Ishikawa (cell line): ENCODE measurements around the gene CCP110.

ENCODE experiments used
- CEBPB ChIP-seq: IDR thresholded peaks from 2 replicates; pipeline ENCODE4 v1.6.1; 2012
- CREB1 ChIP-seq: IDR thresholded peaks from 2 replicates; pipeline ENCODE4 v1.6.1; 2012; ENCODE audit warnings: low read depth
- EGR1 ChIP-seq: IDR thresholded peaks from 2 replicates; pipeline ENCODE4 v1.6.1; 2012
- EP300 ChIP-seq: IDR thresholded peaks from 2 replicates; pipeline ENCODE4 v1.6.1; 2012; ENCODE audit warnings: borderline replicate concordance
- FOXM1 ChIP-seq: IDR thresholded peaks from 2 replicates; pipeline ENCODE4 v1.6.1; 2012; ENCODE audit warnings: low read depth, borderline replicate concordance
- NFIC ChIP-seq: IDR thresholded peaks from 2 replicates; pipeline ENCODE4 v1.6.1; 2012
- RAD21 ChIP-seq: IDR thresholded peaks from 2 replicates; pipeline ENCODE4 v1.6.1; 2012; ENCODE audit warnings: low read depth
- TAF1 ChIP-seq: IDR thresholded peaks from 2 replicates; pipeline ENCODE4 v1.6.1; 2012; ENCODE audit warnings: low read depth, mild to moderate bottlenecking
- TCF12 ChIP-seq: IDR thresholded peaks from 2 replicates; pipeline ENCODE4 v1.6.1; 2012; ENCODE audit warnings: low read depth
- TEAD4 ChIP-seq: IDR thresholded peaks from 2 replicates; pipeline ENCODE4 v1.6.1; 2012
- YY1 ChIP-seq: IDR thresholded peaks from 2 replicates; pipeline ENCODE4 v1.6.1; 2012; ENCODE audit warnings: low read depth
- ZBTB7A ChIP-seq: IDR thresholded peaks from 2 replicates; pipeline ENCODE4 v1.6.1; 2012; ENCODE audit warnings: low read depth
- TF ChIP-seq, protein P1 (sequence below): IDR thresholded peaks from 2 replicates; pipeline ENCODE4 v1.6.1; 2012; ENCODE audit warnings: low read depth, mild to moderate bottlenecking
- TF ChIP-seq, protein P2 (sequence below): IDR thresholded peaks from 2 replicates; pipeline ENCODE4 v1.6.1; 2012
- TF ChIP-seq, protein P3 (sequence below): IDR thresholded peaks from 2 replicates; pipeline ENCODE4 v1.6.1; 2012

CCP110 gene

DNA sequence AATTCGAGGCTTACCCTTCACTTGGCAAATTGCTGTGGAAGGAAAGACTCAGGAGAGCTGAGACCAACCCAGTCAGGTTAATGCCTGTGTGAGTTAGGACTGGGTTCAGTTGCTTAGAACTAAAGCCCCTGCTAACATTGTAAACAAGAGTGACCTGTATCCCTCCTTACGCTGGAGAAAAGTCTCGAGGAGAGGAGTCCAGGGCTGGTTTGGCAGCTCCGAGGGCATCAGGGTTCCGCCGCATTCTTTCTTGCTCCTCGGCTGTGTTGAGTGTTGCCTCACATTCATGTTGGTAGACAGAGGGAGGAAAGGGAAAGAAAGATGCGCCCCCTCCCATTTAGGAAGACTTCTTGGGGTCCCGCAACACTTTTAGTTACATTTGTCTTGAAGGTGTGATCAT lies 50.3 kb downstream of the CCP110 start:
- no peak for TF ChIP-seq ZBTB7A
- TF ChIP-seq NFIC: no peak

DNA sequence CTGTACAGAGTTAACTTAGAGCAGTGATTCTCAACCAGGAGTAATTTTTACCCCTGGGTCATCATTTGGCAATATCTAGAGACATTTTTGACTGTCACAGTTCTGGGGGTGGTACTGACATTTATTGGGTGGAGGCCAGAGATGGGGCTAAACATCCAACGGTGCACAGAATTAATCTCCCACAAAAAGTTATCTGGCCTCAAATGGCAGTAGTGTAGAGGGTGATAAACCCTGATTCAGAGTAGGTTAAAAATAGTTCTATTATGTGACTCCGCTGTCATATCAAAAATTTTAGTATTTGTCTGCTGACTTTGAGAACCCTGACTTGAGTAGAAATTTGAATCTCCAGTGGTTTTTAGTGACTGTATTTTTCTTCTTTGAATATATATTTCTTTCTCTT lies 50.9 kb downstream of the CCP110 start:
- TF ChIP-seq TEAD4 (no peak), EGR1 (no peak), TCF12 (no peak), CREB1 (no peak), ZBTB7A (no peak), CEBPB (no peak), TAF1 (no peak), EP300 (no peak), YY1 (no peak), RAD21 (no peak), FOXM1 (no peak), NFIC (no peak)
- TF ChIP-seq, protein P1, sequence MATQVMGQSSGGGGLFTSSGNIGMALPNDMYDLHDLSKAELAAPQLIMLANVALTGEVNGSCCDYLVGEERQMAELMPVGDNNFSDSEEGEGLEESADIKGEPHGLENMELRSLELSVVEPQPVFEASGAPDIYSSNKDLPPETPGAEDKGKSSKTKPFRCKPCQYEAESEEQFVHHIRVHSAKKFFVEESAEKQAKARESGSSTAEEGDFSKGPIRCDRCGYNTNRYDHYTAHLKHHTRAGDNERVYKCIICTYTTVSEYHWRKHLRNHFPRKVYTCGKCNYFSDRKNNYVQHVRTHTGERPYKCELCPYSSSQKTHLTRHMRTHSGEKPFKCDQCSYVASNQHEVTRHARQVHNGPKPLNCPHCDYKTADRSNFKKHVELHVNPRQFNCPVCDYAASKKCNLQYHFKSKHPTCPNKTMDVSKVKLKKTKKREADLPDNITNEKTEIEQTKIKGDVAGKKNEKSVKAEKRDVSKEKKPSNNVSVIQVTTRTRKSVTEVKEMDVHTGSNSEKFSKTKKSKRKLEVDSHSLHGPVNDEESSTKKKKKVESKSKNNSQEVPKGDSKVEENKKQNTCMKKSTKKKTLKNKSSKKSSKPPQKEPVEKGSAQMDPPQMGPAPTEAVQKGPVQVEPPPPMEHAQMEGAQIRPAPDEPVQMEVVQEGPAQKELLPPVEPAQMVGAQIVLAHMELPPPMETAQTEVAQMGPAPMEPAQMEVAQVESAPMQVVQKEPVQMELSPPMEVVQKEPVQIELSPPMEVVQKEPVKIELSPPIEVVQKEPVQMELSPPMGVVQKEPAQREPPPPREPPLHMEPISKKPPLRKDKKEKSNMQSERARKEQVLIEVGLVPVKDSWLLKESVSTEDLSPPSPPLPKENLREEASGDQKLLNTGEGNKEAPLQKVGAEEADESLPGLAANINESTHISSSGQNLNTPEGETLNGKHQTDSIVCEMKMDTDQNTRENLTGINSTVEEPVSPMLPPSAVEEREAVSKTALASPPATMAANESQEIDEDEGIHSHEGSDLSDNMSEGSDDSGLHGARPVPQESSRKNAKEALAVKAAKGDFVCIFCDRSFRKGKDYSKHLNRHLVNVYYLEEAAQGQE: no peak
- TF ChIP-seq, protein P2, sequence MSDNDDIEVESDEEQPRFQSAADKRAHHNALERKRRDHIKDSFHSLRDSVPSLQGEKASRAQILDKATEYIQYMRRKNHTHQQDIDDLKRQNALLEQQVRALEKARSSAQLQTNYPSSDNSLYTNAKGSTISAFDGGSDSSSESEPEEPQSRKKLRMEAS: no peak
- TF ChIP-seq, protein P3, sequence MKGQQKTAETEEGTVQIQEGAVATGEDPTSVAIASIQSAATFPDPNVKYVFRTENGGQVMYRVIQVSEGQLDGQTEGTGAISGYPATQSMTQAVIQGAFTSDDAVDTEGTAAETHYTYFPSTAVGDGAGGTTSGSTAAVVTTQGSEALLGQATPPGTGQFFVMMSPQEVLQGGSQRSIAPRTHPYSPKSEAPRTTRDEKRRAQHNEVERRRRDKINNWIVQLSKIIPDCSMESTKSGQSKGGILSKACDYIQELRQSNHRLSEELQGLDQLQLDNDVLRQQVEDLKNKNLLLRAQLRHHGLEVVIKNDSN: no peak

DNA sequence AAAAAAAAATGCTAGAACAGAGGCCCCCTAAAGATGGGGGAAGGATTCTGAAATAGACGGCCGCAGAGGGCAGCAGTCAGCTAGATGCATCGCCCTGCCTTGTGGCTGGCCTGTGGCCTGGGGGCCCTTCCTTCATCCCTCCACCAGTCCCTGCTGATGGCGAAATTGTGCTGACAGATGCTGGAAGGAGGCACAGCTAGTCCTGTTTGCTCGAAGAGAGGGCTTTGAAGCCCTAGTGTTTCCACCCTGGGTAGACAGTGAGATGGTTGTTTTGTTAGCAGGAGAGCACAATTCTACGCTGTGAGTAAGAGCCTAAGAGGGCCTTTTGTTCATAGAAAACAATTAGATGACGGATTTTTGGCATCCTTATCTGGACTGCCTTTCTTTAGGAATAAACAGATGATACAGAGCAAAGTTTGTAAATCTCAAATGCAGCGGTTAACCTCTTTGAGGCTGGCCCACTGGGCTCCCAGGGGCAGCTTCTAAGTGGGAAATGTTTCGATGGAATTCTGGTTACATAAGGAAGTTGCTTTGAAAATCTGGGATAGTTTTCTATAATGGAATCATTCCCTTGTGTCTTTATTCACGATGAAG lies 54.7 kb downstream of the CCP110 start:
- TF ChIP-seq, protein P1: no peak
- TF ChIP-seq EGR1 (no peak), FOXM1 (no peak), ZBTB7A (no peak), YY1 (no peak), RAD21 (no peak), EP300 (no peak), TEAD4 (no peak)
- TF ChIP-seq, protein P2: no peak

DNA sequence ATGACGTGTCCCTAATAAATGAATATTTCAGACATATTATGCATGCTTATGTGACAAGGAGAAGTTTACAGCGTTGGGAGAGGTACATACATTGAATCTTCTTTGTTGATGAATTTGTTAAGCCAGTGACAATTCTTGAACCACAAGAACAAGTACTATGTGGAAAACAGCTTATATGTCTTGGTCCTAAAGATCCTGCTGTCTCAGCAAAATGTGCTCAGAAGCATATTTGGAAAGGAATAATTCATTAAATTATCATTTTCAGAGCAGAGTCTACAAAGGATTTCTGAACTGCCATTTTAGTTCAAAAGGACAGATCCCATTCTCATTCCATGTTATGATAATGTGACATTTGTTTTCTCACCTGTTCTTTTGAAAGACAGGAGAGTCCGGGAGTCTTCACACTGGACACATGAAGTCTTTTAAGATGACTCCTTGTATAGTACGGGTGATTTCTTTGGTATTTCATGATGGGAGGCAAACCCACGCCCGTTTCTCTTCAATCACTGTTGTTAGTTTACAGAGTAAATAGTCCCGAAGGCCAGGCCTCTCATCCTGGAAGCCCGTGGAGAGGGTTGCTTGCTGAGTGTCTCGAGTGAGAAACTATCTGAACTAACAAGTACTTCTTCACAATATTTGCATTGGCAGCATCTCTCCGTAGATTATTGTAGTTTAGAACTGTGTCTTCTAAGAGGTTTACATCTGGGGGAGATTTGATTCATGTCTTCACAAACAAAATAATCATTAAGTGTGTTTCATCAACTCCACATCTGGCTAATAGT lies 58.5 kb downstream of the CCP110 start:
- no peak for TF ChIP-seq CREB1
- TF ChIP-seq ZBTB7A: no peak
- TF ChIP-seq TAF1: no peak
- TF ChIP-seq TCF12: no peak
- TF ChIP-seq EGR1: no peak
- TF ChIP-seq, protein P1: no peak

DNA sequence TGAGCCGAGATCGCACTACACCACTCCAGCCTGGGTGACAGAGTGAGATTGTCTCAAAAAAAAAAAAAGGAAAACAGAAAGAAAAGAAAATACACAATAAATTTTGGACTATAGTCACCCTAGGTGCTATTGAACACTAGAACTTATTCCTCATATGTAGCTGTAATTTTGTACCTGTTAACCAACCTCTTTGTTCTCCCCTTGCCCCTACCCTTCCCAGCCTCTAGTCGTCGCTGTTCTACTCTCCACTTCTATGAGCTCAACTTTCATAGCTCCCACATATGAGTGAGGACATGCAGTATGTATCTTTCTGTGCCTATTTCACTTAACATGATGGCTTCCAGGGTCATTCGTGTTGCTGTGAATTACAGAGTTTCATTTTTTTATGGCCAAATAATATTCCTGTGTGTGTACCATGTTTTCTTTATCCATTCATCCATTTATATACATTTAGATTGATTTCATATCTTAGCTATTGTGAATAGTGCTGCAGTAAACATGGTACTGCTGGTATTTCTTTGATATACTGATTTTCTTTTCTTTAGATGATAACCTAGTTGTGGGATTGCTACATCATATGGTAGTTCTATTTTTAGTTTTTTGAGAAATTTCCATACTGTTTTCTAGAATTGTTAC lies 60.0 kb downstream of the CCP110 start:
- TF ChIP-seq TCF12: no peak
- TF ChIP-seq RAD21: peak; percentile 64
